Progenitor cell of endocrine pancreas (in vitro differentiated cells): ENCODE measurements around the gene KCNN1. TPM values are rescaled to one million over a fixed set of nuclear protein-coding genes. Genes with fewer than 3 reads are reported as not detected.

ENCODE experiments used
- DNase-seq: peaks from one replicate; pipeline ENCODE4 v3.0.0; 2021; ENCODE audit warnings: low spot score; ENCODE audit not compliant: unreplicated experiment
- H3K27ac Mint-ChIP-seq: 2 replicates; pipeline ENCODE4 v1.8.0; 2021; ENCODE audit warnings: mild to moderate bottlenecking, moderate library complexity, mixed read lengths
- H3K27me3 Mint-ChIP-seq: 2 replicates; pipeline ENCODE4 v1.8.0; 2021; ENCODE audit warnings: mixed read lengths
- H3K36me3 Mint-ChIP-seq: 2 replicates; pipeline ENCODE4 v1.8.0; 2022; ENCODE audit warnings: mixed read lengths; ENCODE audit not compliant: insufficient read depth
- H3K4me1 Mint-ChIP-seq: 2 replicates; pipeline ENCODE4 v1.8.0; 2021; ENCODE audit warnings: low read depth, mixed read lengths
- H3K4me3 Mint-ChIP-seq: 2 replicates; pipeline ENCODE4 v1.8.0; 2021; ENCODE audit warnings: low read depth, mild to moderate bottlenecking, moderate library complexity, mixed read lengths
- H3K9me3 Mint-ChIP-seq: 2 replicates; pipeline ENCODE4 v1.8.0; 2021; ENCODE audit warnings: low read depth, mixed read lengths
- CTCF ChIP-seq: fragments of 200-600 bp; sonication (generic); IDR thresholded peaks from one replicate; pipeline ENCODE4 v1.5.0; 2021; ENCODE audit warnings: antibody characterized with exemption, mild to moderate bottlenecking; ENCODE audit not compliant: unreplicated experiment
- total RNA-seq: library from RNA; stranded (reverse); gene quantifications from 2 replicates; pipeline ENCODE4 v1.2.1, GENCODE V29; 2021

KCNN1 gene
- total RNA-seq, 1 donor from 2014 or later: 20.3 TPM

- H3K27ac Mint-ChIP-seq: no peak overlapping the region
- H3K36me3 Mint-ChIP-seq: no peaks in the 10 kb centered on the region
- peaks cover 17% of the 10 kb centered on the region for H3K27me3 Mint-ChIP-seq
- no peaks in the 10 kb centered on the region for H3K9me3 Mint-ChIP-seq
- DNase-seq: no peak
- no peak for TF ChIP-seq CTCF
- H3K4me1 Mint-ChIP-seq: peaks cover 11% of the 10 kb centered on the region
- H3K4me3 Mint-ChIP-seq: no peak overlapping the region
Observed at GRCh38 chr19:17929056-17929455, 37.9 kb upstream of the KCNN1 start.

- Mint-ChIP-seq H3K4me1 (peaks cover 11% of the 10 kb centered on the region), H3K36me3 (no peaks in the 10 kb centered on the region), H3K4me3 (peak overlapping the region; percentile 63), H3K27me3 (peaks cover 11% of the 10 kb centered on the region), H3K9me3 (no peaks in the 10 kb centered on the region), H3K27ac (peak overlapping the region; percentile 82)
- TF ChIP-seq CTCF: no peak
- DNase-seq: no peak
Observed at GRCh38 chr19:17931532-17932191, 35.2 kb upstream of the KCNN1 start.

DNA sequence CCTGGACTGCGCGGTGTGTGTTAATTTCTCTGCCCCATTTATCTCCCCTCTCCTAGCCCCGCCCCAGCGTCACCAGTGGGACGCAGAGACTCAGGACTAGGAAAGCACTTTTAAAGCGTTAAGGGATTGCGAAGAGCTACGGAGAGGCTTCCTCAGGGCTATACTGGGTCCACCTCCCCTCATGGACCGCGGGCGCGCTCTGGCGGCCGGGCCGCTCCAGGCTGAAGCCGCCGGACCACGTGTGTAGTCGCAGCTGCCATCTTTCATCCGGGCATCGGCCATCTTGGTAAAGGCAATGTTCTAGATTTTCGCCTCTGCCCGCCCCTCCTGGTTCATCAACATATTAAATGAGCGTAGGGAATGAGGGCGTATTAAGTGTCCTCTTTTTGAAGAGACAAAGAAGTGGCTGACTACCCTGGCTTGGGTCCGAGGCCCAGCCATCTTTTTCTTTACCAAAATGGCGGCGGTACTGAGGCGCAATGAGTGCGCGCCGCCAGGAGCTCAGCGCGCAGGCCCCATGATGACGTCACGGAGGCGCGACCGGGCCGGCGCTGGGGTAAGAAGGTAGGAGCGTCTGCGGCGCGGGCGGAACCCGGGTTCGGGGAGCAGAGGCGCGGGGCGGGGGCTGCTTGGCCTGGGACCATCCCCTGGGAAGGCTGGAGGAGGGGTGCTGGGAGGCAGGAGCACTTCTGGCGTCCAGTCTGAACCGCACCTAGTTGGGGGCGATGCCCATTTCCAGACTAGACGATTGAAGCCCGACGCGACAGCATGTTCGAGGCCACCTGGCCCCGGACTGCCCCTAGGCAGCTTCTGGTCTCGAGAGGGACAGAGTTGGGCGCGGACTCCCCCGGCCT, 34.2 kb upstream of the KCNN1 start, which contains the start of gene CCDC124:
Gene CCDC124 (plus strand): TSS at position 531 of the 854 bp plus-strand sequence. CDS start 3,406 bp downstream, outside the sequence.
- Mint-ChIP-seq H3K4me3 (peak within 1 kb of the TSS; percentile 87), H3K27ac (peak within 1 kb of the TSS; percentile 98), H3K9me3 (no peaks in the 10 kb centered on the region), H3K27me3 (peaks cover 7% of the 10 kb centered on the region), H3K36me3 (no peaks in the 10 kb centered on the region), H3K4me1 (peaks cover 11% of the 10 kb centered on the region)
- TF ChIP-seq CTCF: peak; percentile 91
- DNase-seq: peak; percentile 83

GRCh38 chr19:17933414-17934129, 33.3 kb upstream of the KCNN1 start:
- H3K4me1 Mint-ChIP-seq: peaks cover 11% of the 10 kb centered on the region
- H3K27ac Mint-ChIP-seq: peak overlapping the region; percentile 98
- DNase-seq: no peak
- no peaks in the 10 kb centered on the region for H3K9me3 Mint-ChIP-seq
- peaks cover 7% of the 10 kb centered on the region for H3K27me3 Mint-ChIP-seq
- peak overlapping the region; percentile 87 for H3K4me3 Mint-ChIP-seq
- H3K36me3 Mint-ChIP-seq: no peaks in the 10 kb centered on the region
- no peak for TF ChIP-seq CTCF

DNA sequence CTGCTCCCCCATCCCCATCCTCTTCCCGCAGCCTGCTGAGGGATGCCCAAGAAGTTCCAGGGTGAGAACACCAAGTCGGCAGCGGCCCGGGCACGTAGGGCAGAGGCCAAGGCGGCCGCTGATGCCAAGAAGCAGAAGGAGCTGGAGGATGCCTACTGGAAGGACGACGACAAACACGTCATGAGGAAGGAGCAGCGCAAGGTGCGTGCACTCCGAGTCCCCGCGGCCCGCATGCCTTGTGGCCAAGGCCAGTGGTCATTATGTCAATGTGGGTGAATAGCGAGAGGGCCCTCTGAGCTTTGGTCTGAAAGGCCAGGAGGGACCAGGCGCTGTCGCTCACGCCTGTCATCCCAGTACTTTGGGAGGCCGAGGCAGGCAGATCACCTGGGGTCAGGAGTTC, 30.5 kb upstream of the KCNN1 start:
- H3K27ac Mint-ChIP-seq: no peak overlapping the region
- H3K27me3 Mint-ChIP-seq: no peaks in the 10 kb centered on the region
- H3K4me3 Mint-ChIP-seq: no peak overlapping the region
- H3K36me3 Mint-ChIP-seq: no peaks in the 10 kb centered on the region
- DNase-seq: no peak
- no peak for TF ChIP-seq CTCF
- H3K9me3 Mint-ChIP-seq: no peaks in the 10 kb centered on the region
- peaks cover 10% of the 10 kb centered on the region for H3K4me1 Mint-ChIP-seq
